HepG2 (cell line): Measurements from ENCODE around the gene ZFYVE28. TPM values are rescaled to one million over a fixed set of nuclear protein-coding genes. Genes with fewer than 3 reads are reported as not detected.

Source experiments
- ATF7 ChIP-seq, 2 experiments: fragments of 450-650 bp in 1 of 2; sonication (generic) in 1 of 2; formaldehyde crosslinking in 1 of 2; IDR thresholded peaks; 2 replicates each; pipeline versions ENCODE4 v1.4.0 to v1.6.1; 2016 to 2020; ENCODE audit warnings: antibody characterized with exemption in 1 of 2, mild to moderate bottlenecking in 1 of 2, missing genetic modification reagents in 1 of 2
- EEA1 ChIP-seq: sonication (generic); formaldehyde crosslinking; IDR thresholded peaks from 2 replicates; pipeline ENCODE4 v1.5.1; 2020; ENCODE audit warnings: mild to moderate bottlenecking, missing genetic modification reagents, borderline replicate concordance
- FOXO1 ChIP-seq: sonication (generic); formaldehyde crosslinking; IDR thresholded peaks from 2 replicates; pipeline ENCODE4 v1.4.0; 2020; ENCODE audit warnings: missing genetic modification reagents
- HNRNPUL1 ChIP-seq: fragments of 200-400 bp; formaldehyde crosslinking; IDR thresholded peaks from 2 replicates; pipeline ENCODE4 v1.6.1; 2017; ENCODE audit warnings: low read depth, mild to moderate bottlenecking, low read length, moderate library complexity
- KDM5B ChIP-seq: sonication (generic); formaldehyde crosslinking; IDR thresholded peaks from 2 replicates; pipeline ENCODE4 v1.4.0; 2020; ENCODE audit warnings: missing genetic modification reagents, mild to moderate bottlenecking, borderline replicate concordance
- MAZ ChIP-seq, 2 experiments: sonication (generic) in 1 of 2; formaldehyde crosslinking in 1 of 2; IDR thresholded peaks; 2 replicates each; pipeline versions ENCODE4 v1.5.0 to v1.6.1; 2012 to 2020; ENCODE audit warnings: low read depth in 2 of 2, mild to moderate bottlenecking in 2 of 2, borderline replicate concordance in 1 of 2, improper control_type of control experiment in 1 of 2, low read length in 1 of 2, missing genetic modification reagents in 1 of 2, moderate library complexity in 1 of 2
- MIER3 ChIP-seq: IDR thresholded peaks from 2 replicates; pipeline ENCODE4 v1.6.1; 2016; ENCODE audit warnings: missing compliant biosample characterization, borderline replicate concordance
- PITX1 ChIP-seq: sonication (generic); formaldehyde crosslinking; IDR thresholded peaks from 2 replicates; pipeline ENCODE4 v1.5.1; 2020; ENCODE audit warnings: mild to moderate bottlenecking, missing genetic modification reagents
- STAT6 ChIP-seq: sonication (generic); formaldehyde crosslinking; IDR thresholded peaks from 2 replicates; pipeline ENCODE4 v1.4.0; 2020; ENCODE audit warnings: missing genetic modification reagents, mild to moderate bottlenecking, borderline replicate concordance
- TCF7L2 ChIP-seq: IDR thresholded peaks from 2 replicates; pipeline ENCODE4 v1.6.1; 2011; ENCODE audit warnings: mild to moderate bottlenecking, low read depth, low read length, moderate library complexity
- YY1 ChIP-seq: IDR thresholded peaks from 2 replicates; pipeline ENCODE4 v1.6.1; 2011; ENCODE audit warnings: low read length, low read depth, moderate library complexity, mild to moderate bottlenecking; ENCODE audit not compliant: insufficient read depth, insufficient replicate concordance
- ZBTB21 ChIP-seq: sonication (generic); formaldehyde crosslinking; IDR thresholded peaks from 2 replicates; pipeline ENCODE4 v1.4.0; 2020; ENCODE audit warnings: missing genetic modification reagents
- ZNF121 ChIP-seq: sonication (generic); formaldehyde crosslinking; IDR thresholded peaks from 2 replicates; pipeline ENCODE4 v1.5.0; 2020; ENCODE audit warnings: mild to moderate bottlenecking, missing genetic modification reagents
- ZNF18 ChIP-seq: sonication (generic); formaldehyde crosslinking; IDR thresholded peaks from 2 replicates; pipeline ENCODE4 v1.8.0; 2022; ENCODE audit warnings: mild to moderate bottlenecking, missing genetic modification reagents; ENCODE audit not compliant: insufficient replicate concordance
- ZNF354B ChIP-seq: sonication (generic); formaldehyde crosslinking; IDR thresholded peaks from 2 replicates; pipeline ENCODE4 v1.8.0; 2022; ENCODE audit warnings: mild to moderate bottlenecking, missing genetic modification reagents
- ZNF503 ChIP-seq: sonication (generic); formaldehyde crosslinking; IDR thresholded peaks from 2 replicates; pipeline ENCODE4 v1.4.0; 2020; ENCODE audit warnings: missing genetic modification reagents
- ZNF572 ChIP-seq: sonication (generic); formaldehyde crosslinking; IDR thresholded peaks from 2 replicates; pipeline ENCODE4 v1.5.1; 2020; ENCODE audit warnings: mild to moderate bottlenecking, missing genetic modification reagents
- ZNF597 ChIP-seq: sonication (generic); formaldehyde crosslinking; IDR thresholded peaks from 2 replicates; pipeline ENCODE4 v1.5.0; 2020; ENCODE audit warnings: missing genetic modification reagents
- ZNF614 ChIP-seq: IDR thresholded peaks from 2 replicates; pipeline ENCODE4 v1.6.1; 2018; ENCODE audit warnings: missing biosample characterization, missing genetic modification reagents, inconsistent platforms, borderline replicate concordance
- ZNF644 ChIP-seq: IDR thresholded peaks from 2 replicates; pipeline ENCODE4 v1.6.1; 2016; ENCODE audit warnings: low read depth
- ZSCAN22 ChIP-seq: sonication (generic); formaldehyde crosslinking; IDR thresholded peaks from 2 replicates; pipeline ENCODE4 v1.4.0; 2020; ENCODE audit warnings: mild to moderate bottlenecking, missing genetic modification reagents
- ZSCAN31 ChIP-seq: sonication (generic); formaldehyde crosslinking; IDR thresholded peaks from 2 replicates; pipeline ENCODE4 v1.5.0; 2020; ENCODE audit warnings: low read depth, mild to moderate bottlenecking, missing genetic modification reagents
- ZSCAN9 ChIP-seq: IDR thresholded peaks from 2 replicates; pipeline ENCODE4 v1.6.1; 2016; ENCODE audit warnings: borderline replicate concordance
- polyA plus RNA-seq, 8 experiments: library from polyadenylated mRNA; depleted of rRNA in 3 of 8; stranded (reverse) in 7 of 8; unstranded in 1 of 8; fragments of >200 nt; fragmentation: Illumina TruSeq in 4 of 8; extraction: Trizol in 4 of 8; gene quantifications; 2 replicates each; pipeline versions ENCODE4 v1.2.1 to v1.2.3, GENCODE V29; 2011 to 2016; ENCODE audit warnings: low read depth in 4 of 8, missing spikeins in 1 of 8, mixed read lengths in 1 of 8; ENCODE audit not compliant: insufficient read depth in 1 of 8
- total RNA-seq, 5 experiments: library from RNA; depleted of rRNA; stranded (reverse); fragments of >200 nt; fragmentation: Illumina TruSeq; extraction: Trizol; gene quantifications; 2 replicates each; pipeline ENCODE4 v1.2.3, GENCODE V29; 2016; ENCODE audit warnings: low read depth in 1 of 5

ZFYVE28 gene
- total and polyA plus RNA-seq, 2 of the 13 experiments (the other 11 are each of a cell fraction or from before 2014, with no cell fraction given), result 0.12 to 0.22 TPM

GRCh38 chr4:2363056-2363721, 55.3 kb downstream of the ZFYVE28 start (continued):
- TF ChIP-seq ZNF597, result no peak
- TF ChIP-seq ZSCAN22 (CRISPR knock-in tag), result no peak
- no peak for TF ChIP-seq ZSCAN9 (CRISPR knock-in tag)
- no peak for TF ChIP-seq ZNF18
- no peak for TF ChIP-seq ZSCAN31 (CRISPR knock-in tag)
- TF ChIP-seq ZNF644, result 0 out of 2 replicates have a peak, but pooled peaks have one; percentile 25
- TF ChIP-seq PITX1 (CRISPR knock-in tag), result no peak
- TF ChIP-seq MAZ (IDR thresholded peaks at IDR 0.05; ENCODE audit: borderline replicate concordance, low read depth, low read length), result no peak
- no peak for TF ChIP-seq MAZ (CRISPR knock-in tag; IDR thresholded peaks at IDR 0.05; ENCODE audit: low read depth)
- TF ChIP-seq ZNF572 (CRISPR knock-in tag), result no peak
- peak; percentile 100 for TF ChIP-seq ZNF614 (CRISPR knock-in tag)
- no peak for TF ChIP-seq HNRNPUL1
- TF ChIP-seq YY1, result no peak
- TF ChIP-seq STAT6, result no peak
- no peak for TF ChIP-seq ZNF503 (CRISPR knock-in tag)
- no peak for TF ChIP-seq ZNF354B (CRISPR knock-in tag)
- TF ChIP-seq ZBTB21 (CRISPR knock-in tag), result no peak
- TF ChIP-seq FOXO1 (CRISPR knock-in tag), result no peak
- TF ChIP-seq TCF7L2, result no peak
- TF ChIP-seq ATF7 (IDR thresholded peaks at IDR 0.05), result no peak
- no peak for TF ChIP-seq ATF7 (CRISPR knock-in tag; IDR thresholded peaks at IDR 0.05)
- TF ChIP-seq EEA1 (CRISPR knock-in tag), result no peak
- TF ChIP-seq KDM5B (CRISPR knock-in tag), result 0 out of 2 replicates have a peak, but pooled peaks have one; percentile 49
- peak; percentile 59; the same call in 1 of the 2 replicates for TF ChIP-seq ZNF121
- TF ChIP-seq MIER3 (CRISPR knock-in tag), result no peak
